ENCODE results near the gene ELF1.

- TF ChIP-seq POLR2AphosphoS5 (IDR thresholded peaks at IDR 0.05; ENCODE audit: low read depth, low read length) (no peak), POLR2A (IDR thresholded peaks at IDR 0.05; ENCODE audit: low read depth, low read length) (no peak)
Observed at GRCh38 chr13:41002606-41003005, 16.5 kb downstream of the ELF1 start.
